Esophagus (tissue), 2 donors: ENCODE data around the gene TP53AIP1. TPM values are rescaled to one million over a fixed set of nuclear protein-coding genes. Genes with fewer than 3 reads are reported as not detected.
A peak's percentile ranks its signal among the peaks of the same experiment; 100 is the strongest.

Experiments used
- H3K27ac ChIP-seq, 2 donors: one replicate each; pipeline ENCODE4 v1.5.1; 2013; ENCODE audit warnings: low read depth in 2 of 2, mild to moderate bottlenecking in 2 of 2, inconsistent platforms in 1 of 2, low read length in 1 of 2, moderate library complexity in 1 of 2
- H3K27me3 ChIP-seq, 2 donors: one replicate each; pipeline ENCODE4 v1.6.1; 2013; ENCODE audit warnings: low read length in 2 of 2, control low read depth in 1 of 2, mild to moderate bottlenecking in 1 of 2; ENCODE audit not compliant: insufficient read depth in 2 of 2, control insufficient read depth in 1 of 2
- H3K36me3 ChIP-seq, 2 donors: one replicate each; pipeline ENCODE4 v1.6.1; 2013; ENCODE audit warnings: low read length in 1 of 2; ENCODE audit not compliant: control insufficient read depth in 2 of 2, insufficient read depth in 2 of 2
- H3K4me1 ChIP-seq, 2 donors: one replicate each; pipeline ENCODE4 v1.6.1; 2013; ENCODE audit warnings: low read length in 1 of 2; ENCODE audit not compliant: control insufficient read depth in 2 of 2, insufficient read depth in 2 of 2
- H3K4me3 ChIP-seq, 2 donors: one replicate each; pipeline ENCODE4 v1.5.1; 2013; ENCODE audit warnings: low read length in 2 of 2, mild to moderate bottlenecking in 2 of 2, low read depth in 1 of 2, moderate library complexity in 1 of 2
- H3K9me3 ChIP-seq, 2 donors: one replicate each; pipeline ENCODE4 v1.6.1; 2013; ENCODE audit warnings: mild to moderate bottlenecking in 2 of 2, low read depth in 1 of 2, low read length in 1 of 2, moderate library complexity in 1 of 2; ENCODE audit not compliant: control insufficient read depth in 2 of 2, insufficient read depth in 1 of 2
- WGBS, 2 donors: extraction: QIAGEN DNeasy Blood & Tissue Kit; methylation state at CpG; one replicate each; pipeline ENCODE4 v1.1.7; 2013; 5-methylcytosine and 5-hydroxymethylcytosine counted together
- polyA plus RNA-seq, 2 donors: library from polyadenylated mRNA; stranded (reverse); fragments of 200-250 nt; gene quantifications; one replicate each; pipeline ENCODE4 v1.2.3, GENCODE V29; 2013
- donor health status: healthy with polysubstance abuse.
- donor health status: Bipolar disorder and iron deficiency.

TP53AIP1 gene
- polyA plus RNA-seq, 2 donors = 32.8 to 39.4 TPM

GRCh38 chr11:128905345-128906184 is 37.1 kb downstream of the TP53AIP1 start:
- Histone ChIP-seq H3K9me3 (no peaks in the 10 kb centered on the region), H3K36me3 (peaks cover 0 to 2% of the 10 kb centered on the region in 2 donors), H3K27ac (peak overlapping the region in 1 of 2 donors; percentile 9), H3K4me1 (peaks cover 0 to 7% of the 10 kb centered on the region in 2 donors), H3K27me3 (no peaks in the 10 kb centered on the region), H3K4me3 (peak overlapping the region; percentile 43 to 51)
- WGBS, 2 donors = 2% methylated on average over 43 to 45 of the region's 45 CpGs

DNA sequence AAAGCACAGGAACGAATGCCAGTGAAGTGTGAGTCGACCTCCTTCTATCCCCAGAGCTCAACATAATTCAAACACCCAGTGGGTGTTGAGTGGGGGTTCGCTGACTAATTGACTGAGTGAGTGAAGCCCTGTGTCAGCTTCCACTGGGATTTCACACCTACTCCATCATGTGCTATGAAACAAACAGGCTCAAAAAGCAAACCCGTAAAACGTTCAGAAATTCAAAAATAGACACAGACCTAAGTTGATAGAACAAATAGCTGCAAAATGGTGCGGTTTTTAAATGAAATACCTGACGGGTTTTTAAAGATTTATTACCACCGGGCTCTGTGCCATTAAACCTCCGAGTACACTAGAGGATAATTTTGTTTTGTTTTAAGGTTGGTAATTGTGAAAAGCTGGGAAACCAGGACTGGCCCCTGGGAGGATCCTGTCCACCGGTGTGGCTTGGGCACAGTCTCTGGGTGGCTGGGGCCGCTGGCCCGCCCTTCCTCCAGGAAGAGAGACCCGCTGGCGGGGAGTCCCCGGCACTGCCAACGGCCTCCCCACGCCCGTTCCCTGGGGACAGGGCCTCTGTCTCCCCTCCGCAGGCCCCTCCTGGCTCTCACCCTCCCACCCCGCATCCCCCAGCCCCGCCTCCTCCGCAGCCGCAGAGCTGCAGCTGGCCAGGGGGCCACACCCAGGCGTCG is 37.9 kb downstream of the TP53AIP1 start:
- peak overlapping the region; percentile 43 to 51 for H3K4me3 ChIP-seq

GRCh38 chr11:128904303-128904655 is 38.4 kb downstream of the TP53AIP1 start:
- Histone ChIP-seq H3K27ac (no peak overlapping the region), H3K27me3 (no peaks in the 10 kb centered on the region)

More for the DNA sequence above, 37.9 kb downstream of the TP53AIP1 start:
- WGBS, 2 donors = 8 to 10% methylated on average over 20 to 25 of the region's 25 CpGs
- Histone ChIP-seq H3K27me3 (no peaks in the 10 kb centered on the region), H3K27ac (no peak overlapping the region), H3K36me3 (peaks cover 0 to 2% of the 10 kb centered on the region in 2 donors), H3K4me1 (peaks cover 0 to 7% of the 10 kb centered on the region in 2 donors), H3K9me3 (no peaks in the 10 kb centered on the region)

GRCh38 chr11:128903248-128904061 is 39.2 kb downstream of the TP53AIP1 start:
- H3K4me1 ChIP-seq = peaks cover 0 to 1% of the 10 kb centered on the region in 2 donors
- WGBS, 2 donors = 66 to 76% methylated on average over 17 of the region's 17 CpGs

More at GRCh38 chr11:128904303-128904655, 38.4 kb downstream of the TP53AIP1 start:
- 82 to 88% methylated on average over 14 of the region's 14 CpGs for WGBS, 2 donors
- Histone ChIP-seq H3K36me3 (peaks cover 0 to 2% of the 10 kb centered on the region in 2 donors), H3K9me3 (no peaks in the 10 kb centered on the region), H3K4me3 (no peak overlapping the region), H3K4me1 (peaks cover 0 to 7% of the 10 kb centered on the region in 2 donors)

GRCh38 chr11:128902515-128903066 is 40.1 kb downstream of the TP53AIP1 start:
- Histone ChIP-seq H3K36me3 (peaks cover 0 to 2% of the 10 kb centered on the region in 2 donors), H3K4me3 (no peak overlapping the region), H3K27me3 (no peaks in the 10 kb centered on the region), H3K9me3 (no peaks in the 10 kb centered on the region), H3K27ac (no peak overlapping the region), H3K4me1 (peaks cover 0 to 1% of the 10 kb centered on the region in 2 donors)
- 90 to 92% methylated on average over 10 of the region's 10 CpGs for WGBS, 2 donors

More at GRCh38 chr11:128903248-128904061, 39.2 kb downstream of the TP53AIP1 start:
- no peak overlapping the region for H3K27ac ChIP-seq
- no peaks in the 10 kb centered on the region for H3K27me3 ChIP-seq
- H3K36me3 ChIP-seq = peaks cover 0 to 2% of the 10 kb centered on the region in 2 donors
- no peak overlapping the region for H3K4me3 ChIP-seq
- H3K9me3 ChIP-seq = no peaks in the 10 kb centered on the region

- H3K4me3 ChIP-seq = no peak overlapping the region
- no peaks in the 10 kb centered on the region for H3K9me3 ChIP-seq
- H3K4me1 ChIP-seq = peaks cover 0 to 1% of the 10 kb centered on the region in 2 donors
- no peaks in the 10 kb centered on the region for H3K27me3 ChIP-seq
- H3K27ac ChIP-seq = no peak overlapping the region
- peaks cover 0 to 2% of the 10 kb centered on the region in 2 donors for H3K36me3 ChIP-seq
- 78 to 82% methylated on average over 29 of the region's 29 CpGs for WGBS, 2 donors
Observed at GRCh38 chr11:128901653-128902514, 40.8 kb downstream of the TP53AIP1 start.

DNA sequence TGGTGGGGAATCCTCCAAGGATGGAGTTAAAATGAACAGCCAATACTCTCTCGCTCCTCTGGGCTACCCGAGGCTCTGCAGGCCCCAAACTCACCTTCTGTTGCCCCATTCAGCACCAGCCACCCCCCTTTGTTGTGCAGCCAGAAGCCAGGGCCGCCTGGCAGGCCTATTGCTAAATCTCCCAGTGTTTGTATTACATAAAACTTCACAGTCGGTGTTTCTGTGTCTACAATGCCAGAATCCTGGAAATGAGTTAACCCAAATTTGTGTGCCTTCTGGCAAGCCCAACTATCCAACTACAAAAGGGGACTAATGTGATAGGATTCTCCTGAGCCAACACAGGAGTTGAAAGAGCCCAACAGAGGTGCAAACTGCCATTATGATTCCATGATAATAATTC is 42.2 kb downstream of the TP53AIP1 start:
- no peaks in the 10 kb centered on the region for H3K27me3 ChIP-seq
- H3K4me1 ChIP-seq = peaks cover 0 to 1% of the 10 kb centered on the region in 2 donors
- H3K4me3 ChIP-seq = no peak overlapping the region
- WGBS, 2 donors = 37 to 45% methylated on average over 4 of the region's 4 CpGs
- H3K36me3 ChIP-seq = peaks cover 0 to 2% of the 10 kb centered on the region in 2 donors
- H3K27ac ChIP-seq = no peak overlapping the region
- H3K9me3 ChIP-seq = no peaks in the 10 kb centered on the region

DNA sequence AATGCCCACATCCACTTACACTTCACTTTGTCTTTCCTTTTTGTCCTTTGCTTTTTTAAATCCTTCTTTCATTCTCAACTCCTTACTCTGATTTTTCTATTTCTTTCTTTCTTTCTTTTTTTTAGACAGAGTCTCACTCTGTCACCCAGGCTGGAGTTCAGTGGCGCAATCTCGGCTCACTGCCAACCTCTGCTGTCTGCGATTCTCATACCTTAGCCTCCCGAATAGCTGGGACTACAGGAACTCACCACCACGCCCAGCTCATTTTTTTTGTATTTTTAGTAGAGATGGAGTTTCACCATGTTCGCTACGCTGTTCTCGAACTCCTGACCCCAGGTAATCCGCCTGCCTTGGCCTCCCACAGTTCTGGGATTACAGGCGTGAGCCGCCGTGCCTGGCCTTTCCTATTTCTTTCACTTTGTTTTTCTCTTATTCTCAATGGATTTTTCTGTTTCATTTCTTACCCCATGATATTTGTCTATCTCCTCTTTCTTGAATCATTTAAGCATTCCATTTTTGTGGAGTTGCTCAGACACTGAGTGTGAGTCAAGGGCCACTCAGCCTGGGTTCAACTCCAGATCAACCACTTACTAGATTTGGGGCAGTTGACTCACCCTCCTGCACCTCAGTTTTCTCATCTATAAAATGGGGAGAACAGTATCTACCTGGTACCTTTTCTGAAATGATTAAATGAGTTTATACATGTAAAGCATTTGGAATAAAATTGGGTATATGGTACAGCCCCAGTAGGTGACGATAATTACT is 43.9 kb downstream of the TP53AIP1 start:
- Histone ChIP-seq H3K36me3 (peaks cover 0 to 2% of the 10 kb centered on the region in 2 donors), H3K27ac (no peak overlapping the region), H3K4me1 (peaks cover 0 to 5% of the 10 kb centered on the region in 2 donors), H3K9me3 (no peaks in the 10 kb centered on the region), H3K4me3 (no peak overlapping the region), H3K27me3 (no peaks in the 10 kb centered on the region)
- 77 to 81% methylated on average over 13 of the region's 13 CpGs for WGBS, 2 donors
